Subcutaneous adipose tissue (tissue), 4 donors: ENCODE results near the gene RAB6B. TPM values are rescaled to one million over a fixed set of nuclear protein-coding genes. Genes with fewer than 3 reads are reported as not detected.

Source experiments
- total RNA-seq, 4 donors: library from RNA; depleted of rRNA; stranded (reverse); fragments of >200 nt; gene quantifications; one replicate each; pipeline ENCODE4 v1.1.0, GENCODE V29; 2016
- TF ChIP-seq, protein P1 (sequence below): fragments of 450-650 bp; IDR thresholded peaks from one replicate; pipeline ENCODE4 v1.5.1; 2016; ENCODE audit warnings: low read depth, mild to moderate bottlenecking, control low read depth, antibody characterized with exemption, moderate library complexity

The RAB6B gene
- total RNA-seq, 4 donors from 2014 or later, result 5.5 to 14.2 (median 6.1) TPM

DNA sequence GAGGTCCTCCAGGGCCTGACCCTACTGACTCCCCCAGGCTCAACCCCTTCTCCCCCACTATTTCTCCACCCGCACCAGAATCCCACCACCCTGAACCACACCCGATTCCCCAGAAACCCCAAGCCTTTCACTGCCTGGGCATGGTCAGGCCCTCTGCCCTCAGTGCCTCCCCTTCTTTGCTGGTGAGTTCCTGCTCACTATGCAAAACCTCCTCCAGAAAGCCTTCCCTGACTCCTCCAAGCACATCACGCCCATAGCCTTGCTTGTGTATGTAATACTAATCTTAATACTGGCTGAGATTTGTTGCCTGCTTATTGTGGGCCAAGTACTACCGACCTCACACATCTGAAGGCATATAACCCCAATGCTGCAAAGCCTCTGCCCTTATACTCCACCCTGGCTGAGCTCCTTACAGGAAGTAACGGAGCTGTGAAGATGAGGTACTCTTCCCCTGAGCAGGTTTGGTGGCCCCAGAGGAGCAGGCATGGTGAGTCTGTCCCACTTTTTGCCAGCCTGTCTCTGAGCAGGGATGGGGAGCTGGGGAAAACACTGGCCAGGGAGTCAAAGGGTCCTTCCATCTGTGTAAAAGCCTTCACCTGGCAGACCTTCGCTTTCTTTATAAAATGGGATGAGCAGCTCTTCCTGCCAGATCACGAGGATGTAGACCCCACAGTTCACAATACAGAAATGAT, 9.5 kb downstream of the RAB6B start:
- TF ChIP-seq, protein P1, sequence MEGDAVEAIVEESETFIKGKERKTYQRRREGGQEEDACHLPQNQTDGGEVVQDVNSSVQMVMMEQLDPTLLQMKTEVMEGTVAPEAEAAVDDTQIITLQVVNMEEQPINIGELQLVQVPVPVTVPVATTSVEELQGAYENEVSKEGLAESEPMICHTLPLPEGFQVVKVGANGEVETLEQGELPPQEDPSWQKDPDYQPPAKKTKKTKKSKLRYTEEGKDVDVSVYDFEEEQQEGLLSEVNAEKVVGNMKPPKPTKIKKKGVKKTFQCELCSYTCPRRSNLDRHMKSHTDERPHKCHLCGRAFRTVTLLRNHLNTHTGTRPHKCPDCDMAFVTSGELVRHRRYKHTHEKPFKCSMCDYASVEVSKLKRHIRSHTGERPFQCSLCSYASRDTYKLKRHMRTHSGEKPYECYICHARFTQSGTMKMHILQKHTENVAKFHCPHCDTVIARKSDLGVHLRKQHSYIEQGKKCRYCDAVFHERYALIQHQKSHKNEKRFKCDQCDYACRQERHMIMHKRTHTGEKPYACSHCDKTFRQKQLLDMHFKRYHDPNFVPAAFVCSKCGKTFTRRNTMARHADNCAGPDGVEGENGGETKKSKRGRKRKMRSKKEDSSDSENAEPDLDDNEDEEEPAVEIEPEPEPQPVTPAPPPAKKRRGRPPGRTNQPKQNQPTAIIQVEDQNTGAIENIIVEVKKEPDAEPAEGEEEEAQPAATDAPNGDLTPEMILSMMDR, result no peak

DNA sequence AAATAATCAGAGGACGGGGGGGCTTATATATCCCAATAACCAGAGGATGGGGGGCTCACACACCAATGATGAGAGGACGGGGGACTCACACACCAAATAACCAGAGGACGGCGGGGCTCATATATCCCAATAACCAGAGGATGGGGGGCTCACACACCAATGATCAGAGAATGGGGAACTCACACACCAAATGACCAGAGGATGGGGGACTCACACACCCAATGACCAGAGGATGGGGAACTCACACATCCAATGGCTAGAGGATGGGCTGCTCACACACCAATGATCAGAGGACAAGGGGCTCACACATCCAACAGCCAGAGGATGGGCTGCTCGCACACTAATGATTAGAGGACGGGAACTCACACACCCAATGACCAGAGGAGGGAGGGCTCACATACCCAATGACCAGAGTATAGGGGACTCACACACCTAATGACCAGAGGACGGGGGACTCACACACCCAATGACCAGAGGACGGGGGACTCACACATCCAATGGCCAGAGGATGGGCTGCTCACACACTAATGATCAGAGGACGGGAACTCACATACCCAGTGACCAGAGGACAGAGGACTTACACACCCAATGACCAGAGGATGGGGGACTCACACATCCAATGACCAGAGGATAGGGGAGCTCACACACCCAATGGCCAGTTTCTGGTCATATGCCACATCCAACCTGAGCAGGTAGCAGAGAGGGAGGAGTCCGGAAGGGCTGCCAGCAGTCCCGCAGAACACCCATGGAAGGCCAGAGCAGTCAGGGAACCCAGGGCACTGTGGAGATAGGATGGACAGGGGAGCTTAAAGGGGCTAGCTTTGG, 10.6 kb downstream of the RAB6B start:
- TF ChIP-seq, protein P1, result no peak

DNA sequence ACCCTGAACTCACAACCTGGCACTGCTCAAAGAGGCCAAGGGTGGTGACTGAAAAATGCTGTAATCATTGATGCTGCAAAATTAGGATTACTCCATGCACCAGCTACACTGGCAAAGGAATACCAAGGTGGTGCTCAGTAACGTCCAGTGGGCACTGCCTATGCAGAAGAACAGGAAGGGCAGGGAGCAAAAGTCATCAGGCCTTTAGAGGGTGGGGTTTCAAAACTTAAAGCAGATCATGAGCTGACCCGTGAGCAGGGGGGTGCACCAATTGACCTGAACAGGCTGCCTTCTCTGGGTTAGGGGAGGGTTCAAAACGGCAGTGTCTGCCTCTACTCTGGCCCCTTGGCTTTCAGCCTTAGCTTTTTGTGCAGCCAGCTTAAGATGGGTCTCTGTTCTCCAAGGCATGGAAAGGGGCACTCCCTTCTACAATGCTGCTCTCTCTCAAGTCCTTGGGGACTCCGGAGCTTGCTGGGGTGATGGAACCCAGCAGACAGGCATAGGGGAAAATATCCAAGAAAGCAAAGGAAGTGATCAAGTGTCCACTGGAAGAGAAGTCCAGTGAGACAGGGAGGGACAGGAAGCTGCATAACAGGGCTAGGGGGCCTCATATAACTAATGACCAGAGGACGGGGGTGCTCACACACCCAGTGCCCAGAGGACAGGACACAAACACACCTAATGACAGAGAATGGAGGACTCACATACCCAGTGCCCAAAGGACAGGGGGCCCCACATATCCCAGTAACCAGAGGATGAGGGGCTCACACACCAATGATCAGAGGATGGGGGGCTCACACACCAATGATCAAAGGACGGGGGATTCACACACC, 11.4 kb downstream of the RAB6B start:
- TF ChIP-seq, protein P1, result no peak

DNA sequence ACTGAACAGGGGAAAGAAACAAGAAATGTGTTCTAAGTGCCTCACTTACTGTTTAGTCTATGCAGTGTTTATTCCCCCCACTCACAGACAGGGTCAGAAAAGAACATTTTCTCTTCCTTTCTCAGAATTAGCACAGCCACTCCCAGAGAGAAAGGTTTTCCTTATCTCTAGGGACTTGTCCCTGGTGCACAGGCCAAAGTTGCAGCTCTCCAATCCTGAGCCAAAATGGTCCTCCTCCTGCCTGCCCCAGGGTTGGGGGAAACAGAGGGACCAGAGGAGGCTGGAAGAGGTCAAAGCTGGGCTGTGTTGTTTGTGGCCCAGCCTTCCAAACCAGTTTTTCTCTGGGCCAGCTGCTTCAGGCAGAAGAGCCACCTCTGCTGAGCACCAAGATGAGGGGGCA, 12.0 kb downstream of the RAB6B start:
- TF ChIP-seq, protein P1, result no peak

DNA sequence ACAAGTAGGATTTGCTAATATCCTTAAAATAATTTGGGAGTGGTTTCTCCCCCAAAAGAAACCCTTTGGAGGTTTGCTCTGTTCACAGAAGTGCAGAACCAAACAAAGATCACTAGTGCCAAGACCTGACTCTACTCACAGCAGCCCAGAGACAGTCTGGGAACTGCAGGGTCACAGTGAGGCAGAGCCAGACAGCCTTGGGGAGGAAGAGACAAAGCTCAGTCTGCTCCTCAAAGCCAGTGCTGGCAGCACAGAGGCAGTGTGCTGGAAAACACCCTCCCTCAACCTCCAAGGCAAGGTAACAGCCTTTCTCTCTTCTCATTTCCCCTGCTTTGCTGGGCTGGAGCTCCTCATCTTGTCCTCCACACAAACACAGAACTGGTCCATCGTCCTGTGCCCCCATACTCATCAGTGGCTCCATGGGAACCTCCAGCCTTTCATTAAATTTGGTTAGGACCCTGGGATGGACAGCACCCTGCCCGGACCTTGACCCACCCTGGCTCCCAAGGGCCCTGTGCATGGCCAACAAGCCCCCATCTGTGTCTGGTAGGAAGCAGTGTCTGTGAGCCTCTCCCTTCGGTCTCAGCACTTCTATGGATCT, 12.6 kb downstream of the RAB6B start:
- TF ChIP-seq, protein P1, result no peak

DNA sequence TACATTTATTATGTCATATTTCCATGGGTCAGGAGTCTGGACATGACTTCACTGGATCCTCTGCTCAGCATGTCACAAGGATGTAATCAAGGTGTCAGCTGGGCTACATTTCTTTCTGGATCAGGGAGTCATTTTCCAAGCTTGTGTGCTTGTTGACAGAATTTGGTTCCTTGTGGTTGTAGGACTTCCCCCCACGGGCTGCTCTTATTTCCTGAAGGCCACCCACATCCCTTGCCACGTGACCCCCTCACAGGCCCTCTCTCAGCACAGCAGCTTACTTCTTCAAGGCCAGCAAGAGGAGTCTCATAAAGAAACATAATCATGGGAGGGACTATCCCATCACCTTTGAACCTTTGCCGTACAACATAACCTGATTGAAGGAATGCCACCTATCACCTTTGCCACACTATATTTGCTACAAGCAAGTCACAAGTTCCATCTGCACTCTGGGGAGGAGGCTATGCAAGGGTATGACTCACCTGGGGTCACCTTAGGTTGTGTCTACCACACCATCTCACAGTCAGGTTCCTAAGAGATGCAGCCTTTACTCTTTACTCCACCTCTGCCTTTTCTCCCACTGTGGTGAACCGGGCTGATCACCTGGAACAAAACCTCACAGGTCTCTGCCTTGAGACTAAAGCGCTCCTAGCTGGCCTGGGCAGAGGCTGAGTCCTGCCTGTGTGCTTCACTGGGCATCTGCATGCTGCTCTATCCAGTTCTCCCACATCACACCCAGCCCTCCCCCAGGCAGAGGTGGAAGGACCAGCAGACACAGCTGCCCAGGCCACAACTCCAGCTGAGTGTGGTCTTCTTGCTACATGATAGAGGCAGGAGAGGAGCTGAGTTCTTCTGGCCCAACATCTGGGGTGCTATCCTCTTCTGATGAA, 13.5 kb downstream of the RAB6B start:
- TF ChIP-seq, protein P1, result no peak
